ENCODE measurements around the gene RAB6B.

The RAB6B gene

GRCh38 chr3:133874344-133874743 is 21.3 kb downstream of the RAB6B start:
- TF ChIP-seq MYC (IDR thresholded peaks at IDR 0.05; ENCODE audit: low read depth, low read length) (no peak), MAX (IDR thresholded peaks at IDR 0.05; ENCODE audit: low read depth, low read length) (no peak), POLR2A (IDR thresholded peaks at IDR 0.05; ENCODE audit: extremely low read depth, insufficient read length) (no peak)
- TF ChIP-seq, protein P1, sequence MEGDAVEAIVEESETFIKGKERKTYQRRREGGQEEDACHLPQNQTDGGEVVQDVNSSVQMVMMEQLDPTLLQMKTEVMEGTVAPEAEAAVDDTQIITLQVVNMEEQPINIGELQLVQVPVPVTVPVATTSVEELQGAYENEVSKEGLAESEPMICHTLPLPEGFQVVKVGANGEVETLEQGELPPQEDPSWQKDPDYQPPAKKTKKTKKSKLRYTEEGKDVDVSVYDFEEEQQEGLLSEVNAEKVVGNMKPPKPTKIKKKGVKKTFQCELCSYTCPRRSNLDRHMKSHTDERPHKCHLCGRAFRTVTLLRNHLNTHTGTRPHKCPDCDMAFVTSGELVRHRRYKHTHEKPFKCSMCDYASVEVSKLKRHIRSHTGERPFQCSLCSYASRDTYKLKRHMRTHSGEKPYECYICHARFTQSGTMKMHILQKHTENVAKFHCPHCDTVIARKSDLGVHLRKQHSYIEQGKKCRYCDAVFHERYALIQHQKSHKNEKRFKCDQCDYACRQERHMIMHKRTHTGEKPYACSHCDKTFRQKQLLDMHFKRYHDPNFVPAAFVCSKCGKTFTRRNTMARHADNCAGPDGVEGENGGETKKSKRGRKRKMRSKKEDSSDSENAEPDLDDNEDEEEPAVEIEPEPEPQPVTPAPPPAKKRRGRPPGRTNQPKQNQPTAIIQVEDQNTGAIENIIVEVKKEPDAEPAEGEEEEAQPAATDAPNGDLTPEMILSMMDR (IDR thresholded peaks at IDR 0.05; ENCODE audit: low read depth, low read length), result no peak
- peak; percentile 31 for DNase-seq (ENCODE audit: low read depth)

DNA sequence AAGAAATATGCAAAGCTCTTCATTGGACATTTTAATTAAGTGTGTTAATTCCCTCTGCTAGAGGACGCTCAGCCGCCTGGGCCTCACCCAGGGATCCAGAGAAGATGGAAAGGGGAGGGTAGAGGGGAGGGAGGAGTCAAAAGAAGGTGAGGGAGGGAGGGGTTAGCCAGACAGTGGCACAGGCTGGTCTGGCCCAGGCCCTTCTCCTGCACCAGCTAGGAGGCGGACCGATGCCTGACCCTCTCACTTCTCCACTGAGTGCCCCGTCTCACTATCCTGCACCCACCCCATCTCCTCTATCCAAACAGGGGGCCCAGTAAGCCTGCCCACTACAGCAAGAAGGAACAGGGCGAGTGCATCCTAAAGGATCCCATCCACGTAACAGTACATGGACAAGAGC is 22.9 kb downstream of the RAB6B start:
- no peak for DNase-seq (ENCODE audit: low read depth)
- TF ChIP-seq MYC (IDR thresholded peaks at IDR 0.05; ENCODE audit: low read depth, low read length) (no peak), MAX (IDR thresholded peaks at IDR 0.05; ENCODE audit: low read depth, low read length) (no peak), POLR2A (IDR thresholded peaks at IDR 0.05; ENCODE audit: extremely low read depth, insufficient read length) (no peak)
- TF ChIP-seq, protein P1 (IDR thresholded peaks at IDR 0.05; ENCODE audit: low read depth, low read length), result no peak
- H3K4me3 ChIP-seq (ENCODE audit: low read depth, low read length), result no peak overlapping the region

More at GRCh38 chr3:133874344-133874743, 21.3 kb downstream of the RAB6B start:
- no peak overlapping the region for H3K4me3 ChIP-seq (ENCODE audit: low read depth, low read length)

GRCh38 chr3:133872161-133872560 is 23.5 kb downstream of the RAB6B start:
- TF ChIP-seq MYC (IDR thresholded peaks at IDR 0.05; ENCODE audit: low read depth, low read length), result no peak
- no peak for TF ChIP-seq MAX (IDR thresholded peaks at IDR 0.05; ENCODE audit: low read depth, low read length)
- TF ChIP-seq POLR2A (IDR thresholded peaks at IDR 0.05; ENCODE audit: extremely low read depth, insufficient read length), result no peak
- TF ChIP-seq, protein P1 (IDR thresholded peaks at IDR 0.05; ENCODE audit: low read depth, low read length), result no peak
- peak; percentile 43 for DNase-seq (ENCODE audit: low read depth)
- H3K4me3 ChIP-seq (ENCODE audit: low read depth, low read length), result no peak overlapping the region

DNA sequence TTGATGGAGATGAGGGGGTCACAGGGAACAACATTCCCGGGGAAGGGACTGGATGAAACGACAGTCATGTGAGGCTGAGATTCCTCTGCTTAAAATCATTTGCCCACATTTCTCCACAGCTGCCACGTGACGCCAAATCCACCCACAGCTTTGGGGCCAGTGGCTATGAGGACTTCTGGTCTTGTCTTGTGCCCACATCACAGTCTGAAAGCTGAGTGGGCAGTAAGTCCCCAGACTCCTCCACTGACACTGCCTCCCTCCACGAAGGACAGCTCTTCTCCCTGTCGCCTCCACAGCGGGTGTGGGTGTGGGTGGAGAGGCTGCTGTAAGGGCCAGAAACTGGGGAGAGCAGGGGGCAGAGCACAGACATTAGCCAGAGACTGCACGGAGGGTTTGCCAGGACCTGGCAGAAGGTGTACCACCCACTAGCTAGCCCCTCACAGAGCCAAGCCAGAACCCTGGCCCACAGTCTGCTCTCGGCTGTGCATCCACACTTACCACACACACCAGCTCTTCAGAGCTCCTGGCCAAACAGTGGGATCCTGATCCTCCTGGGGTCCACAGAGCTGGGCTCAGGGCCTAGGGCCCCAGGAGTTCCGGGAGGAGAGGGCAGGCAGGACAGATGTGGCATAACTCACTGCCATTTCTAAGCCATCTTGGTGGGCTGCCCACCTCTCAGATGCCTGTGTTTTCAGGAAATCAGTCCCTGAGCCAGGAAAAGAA is 24.2 kb downstream of the RAB6B start:
- DNase-seq (ENCODE audit: low read depth), result no peak
- TF ChIP-seq, protein P1 (IDR thresholded peaks at IDR 0.05; ENCODE audit: low read depth, low read length), result no peak
- TF ChIP-seq MAX (IDR thresholded peaks at IDR 0.05; ENCODE audit: low read depth, low read length) (no peak), MYC (IDR thresholded peaks at IDR 0.05; ENCODE audit: low read depth, low read length) (no peak), POLR2A (IDR thresholded peaks at IDR 0.05; ENCODE audit: extremely low read depth, insufficient read length) (no peak)
- no peak overlapping the region for H3K4me3 ChIP-seq (ENCODE audit: low read depth, low read length)

DNA sequence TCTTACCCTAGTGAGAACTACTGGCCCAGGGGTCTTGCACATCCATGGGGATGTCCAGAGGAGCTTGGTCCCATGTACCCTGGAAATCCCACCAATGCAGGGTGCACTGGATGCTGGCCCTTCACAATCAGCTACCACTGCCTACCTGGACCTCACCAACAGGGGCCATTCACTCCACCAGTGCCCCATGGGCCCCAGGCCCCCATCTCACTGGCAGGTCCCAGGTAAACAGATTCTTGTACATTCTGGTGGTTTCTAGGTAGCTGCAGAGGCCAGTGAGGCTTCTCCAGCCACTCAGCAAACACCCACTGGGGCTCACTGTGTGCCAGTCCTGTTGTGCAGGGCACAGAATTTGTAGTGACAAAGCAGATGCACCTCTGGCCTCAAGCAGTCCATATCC is 24.9 kb downstream of the RAB6B start:
- no peak for TF ChIP-seq POLR2A (IDR thresholded peaks at IDR 0.05; ENCODE audit: extremely low read depth, insufficient read length)
- no peak for TF ChIP-seq MYC (IDR thresholded peaks at IDR 0.05; ENCODE audit: low read depth, low read length)
- no peak for TF ChIP-seq MAX (IDR thresholded peaks at IDR 0.05; ENCODE audit: low read depth, low read length)
- TF ChIP-seq, protein P1 (IDR thresholded peaks at IDR 0.05; ENCODE audit: low read depth, low read length), result no peak
- DNase-seq (ENCODE audit: low read depth), result no peak
- no peak overlapping the region for H3K4me3 ChIP-seq (ENCODE audit: low read depth, low read length)

All from NB4 (cell line).